Measurements from ENCODE around the gene MEST.
"Not testable (repeated sequence)": the region's sequence is repeated elsewhere in the genome, so short reads cannot be mapped to it uniquely, and the experiment has no call there.

The MEST gene

GRCh38 chr7:130491841-130492522 lies at the start of gene MEST:
Gene MEST (plus strand): TSS chr7:130492085. CDS start chr7:130492314, 229 bp downstream.
- DNase-seq, result peak; percentile 64

GRCh38 chr7:130442601-130443000 lies 49.3 kb upstream of the MEST start:
- DNase-seq, result no peak

GRCh38 chr7:130444234-130444633 lies 47.7 kb upstream of the MEST start:
- peak; percentile 40 for DNase-seq

GRCh38 chr7:130444751-130445407 lies 47.0 kb upstream of the MEST start:
- DNase-seq, result no peak

- DNase-seq, result no peak
Observed at GRCh38 chr7:130446259-130446658, 45.6 kb upstream of the MEST start.

- not testable (repeated sequence) for DNase-seq
Observed at GRCh38 chr7:130451344-130451743, 40.5 kb upstream of the MEST start.

GRCh38 chr7:130452951-130453350 lies 38.9 kb upstream of the MEST start:
- DNase-seq, result no peak

- no peak for DNase-seq
Observed at GRCh38 chr7:130454959-130455358, 36.9 kb upstream of the MEST start.

GRCh38 chr7:130458257-130458656 lies 33.6 kb upstream of the MEST start:
- no peak for DNase-seq

GRCh38 chr7:130461272-130461671 lies 30.6 kb upstream of the MEST start:
- peak; percentile 26 for DNase-seq

GRCh38 chr7:130463553-130464434 lies 28.1 kb upstream of the MEST start:
- DNase-seq, result no peak

GRCh38 chr7:130468612-130469011 lies 23.3 kb upstream of the MEST start:
- DNase-seq, result no peak

- no peak for DNase-seq
Observed at GRCh38 chr7:130471974-130472373, 19.9 kb upstream of the MEST start.

GRCh38 chr7:130473289-130473688 lies 18.6 kb upstream of the MEST start:
- DNase-seq, result no peak

GRCh38 chr7:130473876-130474275 lies 18.0 kb upstream of the MEST start:
- DNase-seq, result no peak

- DNase-seq, result no peak
Observed at GRCh38 chr7:130475776-130476175, 16.1 kb upstream of the MEST start.

- peak; percentile 35 for DNase-seq
Observed at GRCh38 chr7:130476297-130477150, 15.4 kb upstream of the MEST start.

GRCh38 chr7:130478991-130479390 lies 12.9 kb upstream of the MEST start:
- no peak for DNase-seq

- DNase-seq, result no peak
Observed at GRCh38 chr7:130479716-130480400, 12.0 kb upstream of the MEST start.

- DNase-seq, result no peak
Observed at GRCh38 chr7:130481898-130482297, 10.0 kb upstream of the MEST start.

- no peak for DNase-seq
Observed at GRCh38 chr7:130483031-130483430, 8.9 kb upstream of the MEST start.

- no peak for DNase-seq
Observed at GRCh38 chr7:130485734-130486113, 6.2 kb upstream of the MEST start.
